Measurements from ENCODE around the gene SEC31A.
"Not testable (repeated sequence)": the region's sequence is repeated elsewhere in the genome, so short reads cannot be mapped to it uniquely, and the experiment has no call there.

The SEC31A gene

GRCh38 chr4:82865592-82865991, 25.4 kb downstream of the SEC31A start:
- Histone ChIP-seq H4K20me1 (ENCODE audit: insufficient read depth, low read length) (no peaks in the 10 kb centered on the region), H3K4me1 (ENCODE audit: low read length) (peaks cover 11% of the 10 kb centered on the region), H3K36me3 (replicated peaks; ENCODE audit: low read depth, low read length) (peaks cover 50% of the 10 kb centered on the region), H3K27ac (ENCODE audit: low read length) (no peak overlapping the region), H3K79me2 (ENCODE audit: low read length) (no peaks in the 10 kb centered on the region), H3K4me2 (ENCODE audit: low read length) (no peak overlapping the region), H3K9me3 (ENCODE audit: insufficient read depth, low read length) (no peaks in the 10 kb centered on the region), H3K9ac (ENCODE audit: low read length) (no peak overlapping the region), H3K4me3 (ENCODE audit: low read length) (no peak overlapping the region), H3K27me3 (ENCODE audit: low read depth, low read length) (no peaks in the 10 kb centered on the region), H2AFZ (ENCODE audit: low read depth, low read length) (no peak overlapping the region)
- no peak for TF ChIP-seq EZH2phosphoT487 (IDR thresholded peaks at IDR 0.05; ENCODE audit: low read depth)
- TF ChIP-seq, protein P1, sequence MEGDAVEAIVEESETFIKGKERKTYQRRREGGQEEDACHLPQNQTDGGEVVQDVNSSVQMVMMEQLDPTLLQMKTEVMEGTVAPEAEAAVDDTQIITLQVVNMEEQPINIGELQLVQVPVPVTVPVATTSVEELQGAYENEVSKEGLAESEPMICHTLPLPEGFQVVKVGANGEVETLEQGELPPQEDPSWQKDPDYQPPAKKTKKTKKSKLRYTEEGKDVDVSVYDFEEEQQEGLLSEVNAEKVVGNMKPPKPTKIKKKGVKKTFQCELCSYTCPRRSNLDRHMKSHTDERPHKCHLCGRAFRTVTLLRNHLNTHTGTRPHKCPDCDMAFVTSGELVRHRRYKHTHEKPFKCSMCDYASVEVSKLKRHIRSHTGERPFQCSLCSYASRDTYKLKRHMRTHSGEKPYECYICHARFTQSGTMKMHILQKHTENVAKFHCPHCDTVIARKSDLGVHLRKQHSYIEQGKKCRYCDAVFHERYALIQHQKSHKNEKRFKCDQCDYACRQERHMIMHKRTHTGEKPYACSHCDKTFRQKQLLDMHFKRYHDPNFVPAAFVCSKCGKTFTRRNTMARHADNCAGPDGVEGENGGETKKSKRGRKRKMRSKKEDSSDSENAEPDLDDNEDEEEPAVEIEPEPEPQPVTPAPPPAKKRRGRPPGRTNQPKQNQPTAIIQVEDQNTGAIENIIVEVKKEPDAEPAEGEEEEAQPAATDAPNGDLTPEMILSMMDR (IDR thresholded peaks at IDR 0.05; ENCODE audit: low read depth, low read length) = no peak

- no peak overlapping the region for H3K9ac ChIP-seq (ENCODE audit: low read length)
- H2AFZ ChIP-seq (ENCODE audit: low read depth, low read length) = no peak overlapping the region
- H3K27ac ChIP-seq (ENCODE audit: low read length) = peak overlapping the region; percentile 42
- H4K20me1 ChIP-seq (ENCODE audit: insufficient read depth, low read length) = no peaks in the 10 kb centered on the region
- no peak for TF ChIP-seq EZH2phosphoT487 (IDR thresholded peaks at IDR 0.05; ENCODE audit: low read depth)
- TF ChIP-seq, protein P1 (IDR thresholded peaks at IDR 0.05; ENCODE audit: low read depth, low read length) = no peak
- peak overlapping the region; percentile 22; the same call in 1 of the 2 replicates for H3K4me2 ChIP-seq (ENCODE audit: low read length)
- H3K9me3 ChIP-seq (ENCODE audit: insufficient read depth, low read length) = no peaks in the 10 kb centered on the region
- no peaks in the 10 kb centered on the region for H3K79me2 ChIP-seq (ENCODE audit: low read length)
- peaks cover 48% of the 10 kb centered on the region for H3K36me3 ChIP-seq (replicated peaks; ENCODE audit: low read depth, low read length)
- peaks cover 11% of the 10 kb centered on the region for H3K4me1 ChIP-seq (ENCODE audit: low read length)
- no peak overlapping the region for H3K4me3 ChIP-seq (ENCODE audit: low read length)
- H3K27me3 ChIP-seq (ENCODE audit: low read depth, low read length) = no peaks in the 10 kb centered on the region
These were observed 26.5 kb downstream of the SEC31A start for GRCh38 chr4:82864336-82864979.

DNA sequence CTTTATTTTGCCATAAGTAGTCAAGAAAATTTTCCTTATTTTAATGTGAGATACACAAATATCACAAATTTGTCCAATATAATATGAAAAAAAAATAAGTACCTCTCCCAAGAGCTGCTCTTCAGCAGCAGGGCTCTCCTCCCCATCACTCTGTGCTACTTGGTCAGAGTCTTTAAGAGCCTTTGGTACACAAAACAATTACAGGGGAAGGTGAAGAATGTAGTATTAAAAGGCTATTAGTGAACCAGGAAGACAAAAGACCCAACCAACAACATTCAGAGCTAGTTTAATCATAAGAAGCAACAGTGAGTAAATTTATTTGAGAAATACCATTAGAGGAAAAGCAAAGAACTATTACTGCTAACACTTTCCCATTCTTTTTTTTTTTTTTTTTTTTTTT, 29.4 kb downstream of the SEC31A start:
- TF ChIP-seq EZH2phosphoT487 (IDR thresholded peaks at IDR 0.05; ENCODE audit: low read depth) = no peak
- TF ChIP-seq, protein P1 (IDR thresholded peaks at IDR 0.05; ENCODE audit: low read depth, low read length) = no peak
- H3K9ac ChIP-seq (ENCODE audit: low read length) = no peak overlapping the region
- peaks cover 44% of the 10 kb centered on the region for H3K36me3 ChIP-seq (replicated peaks; ENCODE audit: low read depth, low read length)

DNA sequence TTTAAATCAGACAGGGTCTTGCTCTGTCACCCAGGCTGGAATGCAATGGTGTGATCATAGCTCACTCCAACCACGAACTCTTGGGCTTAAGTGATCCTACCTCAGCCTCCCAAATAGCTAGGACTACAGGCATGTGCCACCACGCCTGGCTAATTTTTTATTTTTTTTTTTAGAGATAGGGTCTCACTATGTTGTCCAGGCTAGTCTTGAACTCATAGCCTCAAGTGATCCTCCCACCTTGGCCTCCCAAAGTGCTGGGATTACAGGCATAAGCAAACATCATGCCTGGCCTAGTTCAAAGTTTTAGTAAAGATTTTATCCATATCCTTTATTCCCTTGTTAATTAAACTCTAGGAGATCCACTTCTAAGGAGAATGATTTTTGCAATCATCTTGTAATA, 30.5 kb downstream of the SEC31A start:
- not testable (repeated sequence) for H3K9ac ChIP-seq (ENCODE audit: low read length); H4K20me1 ChIP-seq (ENCODE audit: insufficient read depth, low read length); H3K79me2 ChIP-seq (ENCODE audit: low read length); H2AFZ ChIP-seq (ENCODE audit: low read depth, low read length); H3K9me3 ChIP-seq (ENCODE audit: insufficient read depth, low read length); H3K27ac ChIP-seq (ENCODE audit: low read length); H3K4me2 ChIP-seq (ENCODE audit: low read length); H3K4me3 ChIP-seq (ENCODE audit: low read length); H3K27me3 ChIP-seq (ENCODE audit: low read depth, low read length)
- Histone ChIP-seq H3K36me3 (replicated peaks; ENCODE audit: low read depth, low read length) (peaks cover 45% of the 10 kb centered on the region), H3K4me1 (ENCODE audit: low read length) (peaks cover 11% of the 10 kb centered on the region)

More for the DNA sequence above, 29.4 kb downstream of the SEC31A start:
- H3K4me3 ChIP-seq (ENCODE audit: low read length) = no peak overlapping the region
- H3K4me2 ChIP-seq (ENCODE audit: low read length) = no peak overlapping the region
- H3K79me2 ChIP-seq (ENCODE audit: low read length) = no peaks in the 10 kb centered on the region
- no peak overlapping the region for H2AFZ ChIP-seq (ENCODE audit: low read depth, low read length)
- H3K4me1 ChIP-seq (ENCODE audit: low read length) = peaks cover 11% of the 10 kb centered on the region
- no peaks in the 10 kb centered on the region for H4K20me1 ChIP-seq (ENCODE audit: insufficient read depth, low read length)
- H3K27me3 ChIP-seq (ENCODE audit: low read depth, low read length) = no peaks in the 10 kb centered on the region
- no peak overlapping the region for H3K27ac ChIP-seq (ENCODE audit: low read length)
- no peaks in the 10 kb centered on the region for H3K9me3 ChIP-seq (ENCODE audit: insufficient read depth, low read length)

Measured in OCI-LY3 (cell line).